GM12891 (cell line): Measurements from ENCODE around the gene ADAM11.

Experiments
- POLR2A ChIP-seq: IDR thresholded peaks from 2 replicates; pipeline ENCODE4 v1.6.1; 2011; ENCODE audit warnings: low read depth, low read length, control low read depth
- POLR2AphosphoS5 ChIP-seq: IDR thresholded peaks from 2 replicates; pipeline ENCODE4 v1.6.1; 2011; ENCODE audit warnings: low read depth, low read length, control low read depth
- POU2F2 ChIP-seq: IDR thresholded peaks from 2 replicates; pipeline ENCODE4 v1.6.1; 2011; ENCODE audit warnings: low read depth, mild to moderate bottlenecking, control low read depth, low read length, moderate library complexity
- SPI1 ChIP-seq: IDR thresholded peaks from 2 replicates; pipeline ENCODE4 v1.6.1; 2011; ENCODE audit warnings: low read depth, low read length, control low read depth
- TAF1 ChIP-seq: IDR thresholded peaks from 2 replicates; pipeline ENCODE4 v1.6.1; 2011; ENCODE audit warnings: low read depth, low read length, control low read depth

DNA sequence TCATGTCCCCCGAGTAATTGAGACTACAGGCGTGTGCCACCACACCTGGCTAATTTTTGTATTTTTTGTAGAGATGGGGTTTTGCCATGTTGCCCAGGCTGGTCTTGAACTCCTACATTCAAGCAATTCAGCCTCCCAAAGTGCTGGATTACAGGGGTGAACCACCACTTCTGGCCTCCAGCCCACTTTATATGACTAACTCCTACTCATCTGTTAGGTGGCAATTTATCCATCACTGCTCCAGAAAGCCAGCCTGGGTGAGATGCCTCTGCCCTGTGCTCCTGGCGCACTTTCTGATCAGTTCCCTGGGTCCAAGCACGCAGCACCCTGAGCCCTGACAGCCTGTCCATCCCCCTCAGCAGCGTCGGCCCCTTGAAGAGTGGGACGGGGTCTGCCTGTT lies 29.4 kb downstream of the ADAM11 start:
- TF ChIP-seq POLR2AphosphoS5 (no peak), POLR2A (no peak), TAF1 (no peak), SPI1 (no peak), POU2F2 (no peak)
